GM21723 (cell line): ENCODE measurements around the gene TRAPPC11.
A peak's percentile ranks its signal among the peaks of the same experiment; 100 is the strongest.

ENCODE experiments used
- ATAC-seq: cut with Tn5 transposase; IDR thresholded peaks from one replicate; pipeline ENCODE4 v1.9.1; 2021; ENCODE audit warnings: mild to moderate bottlenecking, moderate library complexity; ENCODE audit not compliant: unreplicated experiment

The TRAPPC11 gene

DNA sequence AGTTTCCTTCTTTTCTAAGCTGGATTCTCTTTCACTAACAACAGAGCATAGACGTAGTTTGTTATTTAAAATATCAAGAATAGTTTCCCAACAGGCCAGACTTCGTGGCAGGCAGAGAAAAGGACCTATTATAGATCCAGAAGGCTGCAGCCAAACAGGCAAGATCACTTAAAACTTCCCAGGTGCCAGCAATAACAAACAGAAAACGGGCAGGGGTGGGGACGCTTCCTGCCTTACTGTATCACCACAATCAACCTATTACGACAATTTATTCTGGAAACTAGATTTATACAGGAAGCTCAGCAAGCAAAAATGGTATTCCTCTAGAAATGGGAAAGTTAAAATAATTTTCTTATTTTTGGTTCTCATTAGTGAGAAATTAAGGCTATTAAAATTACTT is 22.2 kb upstream of the TRAPPC11 start:
- no peak for ATAC-seq

DNA sequence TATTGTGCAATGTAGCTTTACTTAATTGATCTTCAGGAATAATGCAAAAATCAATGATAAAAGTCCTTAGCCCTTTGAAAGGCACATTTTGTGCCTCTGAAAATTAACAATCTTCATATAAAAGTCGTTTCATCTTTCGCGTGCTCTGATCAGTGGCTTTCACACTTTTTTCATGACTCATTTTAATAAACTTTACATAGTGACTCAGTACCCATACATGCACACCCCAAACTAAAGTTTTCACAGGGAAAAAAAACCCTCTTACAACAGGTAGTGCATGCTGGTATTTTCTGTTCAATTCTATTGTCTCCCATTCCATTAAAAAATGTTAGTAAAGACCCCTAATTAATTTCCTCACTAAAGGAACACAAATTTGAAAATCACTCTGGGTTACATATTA is 21.6 kb upstream of the TRAPPC11 start:
- ATAC-seq, result no peak

DNA sequence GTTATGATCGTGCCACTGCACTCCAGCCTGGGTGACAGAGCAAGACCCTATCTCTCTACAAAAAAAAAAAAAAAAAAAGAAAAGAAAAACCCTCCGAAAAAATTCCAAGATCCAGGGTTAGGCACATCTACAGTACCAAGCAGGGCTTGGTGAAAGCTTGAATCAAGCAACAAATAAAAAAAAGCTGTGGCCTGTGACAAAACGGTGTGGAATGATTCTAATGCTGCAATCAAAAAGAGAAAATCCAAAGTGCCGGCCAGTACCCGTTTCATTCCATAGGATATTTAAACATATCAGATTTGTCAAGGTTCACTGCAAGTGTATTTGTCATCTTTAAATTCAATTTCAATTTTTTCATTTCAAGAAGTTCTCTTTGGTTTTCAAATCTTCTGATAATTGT is 20.7 kb upstream of the TRAPPC11 start:
- ATAC-seq, result no peak

DNA sequence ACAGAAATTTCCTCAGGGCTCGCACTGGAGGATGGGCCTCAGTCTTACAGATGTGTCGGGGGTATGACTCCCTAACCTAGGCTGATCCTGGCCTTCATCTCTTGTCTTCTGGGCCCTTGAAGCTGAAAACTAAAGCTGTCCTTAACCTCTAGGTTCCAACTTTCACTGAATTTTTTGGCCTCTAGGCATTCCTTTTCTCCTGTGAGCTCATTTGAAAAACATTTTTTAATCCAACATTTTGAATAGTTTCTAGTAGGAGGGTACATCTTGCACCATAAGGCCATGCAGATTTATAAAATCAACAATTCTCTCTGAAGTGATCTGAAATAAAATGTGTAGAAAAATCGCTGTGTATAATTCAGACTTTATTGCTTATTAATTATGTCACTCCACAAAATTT is 19.8 kb upstream of the TRAPPC11 start:
- no peak for ATAC-seq

DNA sequence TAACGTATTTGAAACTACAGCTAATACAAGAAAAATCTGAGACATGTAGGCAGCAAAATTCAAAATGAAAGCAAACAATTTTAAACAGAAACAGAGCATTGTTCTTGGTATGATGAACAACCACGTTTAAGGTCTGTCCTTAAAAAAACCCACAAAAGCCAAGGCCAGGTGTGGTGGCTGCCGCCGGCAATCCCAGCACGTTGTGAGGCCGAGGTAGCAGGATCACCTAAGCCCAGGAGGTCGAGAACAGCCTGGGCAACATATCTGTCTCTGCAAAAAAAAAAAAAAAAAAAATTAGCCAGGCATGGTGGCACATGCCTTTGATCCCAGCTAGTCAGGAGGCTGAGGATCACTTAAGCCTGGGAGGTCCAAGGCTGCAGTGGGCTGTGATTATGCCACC is 13.8 kb upstream of the TRAPPC11 start:
- ATAC-seq, result no peak

DNA sequence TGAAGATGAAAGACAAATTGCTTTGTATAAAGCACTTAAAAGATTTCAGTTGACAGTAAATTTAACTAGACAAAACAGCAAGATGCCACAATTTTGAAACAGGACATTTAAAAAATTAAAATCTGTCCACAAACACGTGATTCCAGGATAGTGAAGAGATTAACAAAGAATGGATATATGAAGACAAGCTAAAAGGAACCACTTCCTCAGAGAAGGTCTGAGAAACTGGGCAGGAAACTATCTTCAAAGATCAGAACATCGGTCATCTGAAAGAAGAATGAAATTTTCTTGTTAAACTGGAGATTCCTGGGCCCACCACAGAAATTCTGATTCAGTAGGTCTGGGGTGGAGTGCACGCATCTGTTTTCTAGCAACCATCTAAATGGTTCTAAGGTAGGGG is 1.5 kb upstream of the TRAPPC11 start:
- no peak for ATAC-seq

DNA sequence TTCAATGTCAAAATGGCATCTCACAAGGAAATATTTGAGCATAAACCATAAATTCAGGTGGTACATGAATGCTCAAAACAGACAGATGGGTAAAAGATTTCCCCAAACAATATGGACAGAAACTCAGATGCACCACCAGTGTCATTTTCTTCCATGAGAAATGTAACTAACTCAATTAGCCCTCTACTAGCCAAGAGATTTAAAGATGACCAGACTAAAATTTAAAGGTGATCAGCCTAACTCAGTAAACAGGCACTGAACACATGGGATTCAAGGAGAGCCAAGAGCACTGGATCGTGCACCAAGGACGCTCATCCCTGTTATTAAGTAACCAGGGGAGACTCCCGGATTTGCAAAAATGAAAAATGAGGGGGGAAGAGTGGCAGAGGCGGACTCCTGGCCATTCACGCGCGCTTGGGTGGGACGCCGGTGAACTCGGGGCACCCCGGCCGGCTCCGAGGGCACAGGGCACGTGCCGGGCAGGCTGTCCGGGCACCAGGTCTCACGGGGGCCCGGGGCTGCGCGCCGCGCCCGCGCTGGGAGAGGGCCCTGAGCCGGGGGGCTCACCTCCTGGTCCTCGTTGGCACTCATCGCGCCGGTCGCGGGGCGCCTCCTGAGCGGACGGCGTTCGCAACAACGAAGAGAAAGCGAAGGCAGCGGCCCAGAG is 598 bp upstream of the TRAPPC11 start:
- peak; percentile 33 for ATAC-seq

DNA sequence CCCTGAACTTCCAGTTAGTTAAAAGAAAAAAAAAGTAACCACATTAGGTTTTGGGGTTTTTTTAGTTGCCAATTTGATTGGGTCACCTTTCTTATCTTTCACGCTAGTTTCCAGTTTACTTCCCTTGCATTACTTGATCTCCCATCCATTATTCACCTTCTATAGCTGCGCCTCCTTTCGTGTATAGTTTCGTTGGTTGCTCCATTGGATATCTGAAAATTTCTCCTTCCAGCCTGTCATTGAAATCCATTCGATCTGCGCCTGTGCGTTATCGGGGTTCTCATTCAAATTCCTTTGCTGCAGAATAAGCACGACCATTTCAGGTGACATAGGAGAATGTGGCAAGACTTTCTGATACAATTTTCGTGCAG is 764 bp downstream of the TRAPPC11 start:
- no peak for ATAC-seq

DNA sequence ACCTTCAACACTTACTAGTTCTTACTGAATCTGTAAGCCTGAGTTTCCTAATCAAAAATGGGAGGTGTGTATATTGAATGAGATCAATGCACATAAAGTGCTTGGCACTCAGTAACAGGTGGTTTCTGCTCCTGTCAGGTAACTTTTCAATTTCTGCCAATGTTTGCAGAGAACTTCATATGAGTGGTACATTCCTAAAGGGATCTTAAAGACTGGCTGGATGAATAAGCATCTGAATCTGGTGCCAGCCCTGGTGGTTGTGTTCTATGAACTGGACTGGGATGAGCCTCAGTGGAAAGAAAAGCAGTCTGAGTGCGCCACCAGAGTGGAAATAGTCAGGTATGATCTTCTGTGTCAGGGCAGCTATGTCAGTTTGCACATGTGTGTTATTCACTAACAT is 7.0 kb downstream of the TRAPPC11 start:
- ATAC-seq, result no peak

DNA sequence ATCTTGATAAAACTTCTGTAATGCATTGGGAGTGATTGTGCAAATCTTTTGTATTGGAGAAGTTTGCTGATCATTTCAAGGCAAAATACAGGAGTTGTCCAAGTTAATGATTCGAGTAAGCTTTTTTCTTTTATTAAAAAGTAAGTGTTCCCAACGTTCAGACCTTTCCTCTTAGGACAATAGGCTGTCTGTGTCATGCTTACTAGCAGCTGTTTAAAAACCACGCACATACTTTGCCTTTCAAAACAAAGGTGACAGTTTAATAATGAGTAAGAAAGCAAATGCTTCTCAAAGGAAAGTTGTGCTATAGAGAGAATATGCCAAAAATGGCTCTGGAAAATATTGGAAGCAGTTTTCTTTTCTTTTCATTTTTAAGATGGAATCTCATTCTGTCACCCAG is 11.2 kb downstream of the TRAPPC11 start:
- ATAC-seq, result no peak

DNA sequence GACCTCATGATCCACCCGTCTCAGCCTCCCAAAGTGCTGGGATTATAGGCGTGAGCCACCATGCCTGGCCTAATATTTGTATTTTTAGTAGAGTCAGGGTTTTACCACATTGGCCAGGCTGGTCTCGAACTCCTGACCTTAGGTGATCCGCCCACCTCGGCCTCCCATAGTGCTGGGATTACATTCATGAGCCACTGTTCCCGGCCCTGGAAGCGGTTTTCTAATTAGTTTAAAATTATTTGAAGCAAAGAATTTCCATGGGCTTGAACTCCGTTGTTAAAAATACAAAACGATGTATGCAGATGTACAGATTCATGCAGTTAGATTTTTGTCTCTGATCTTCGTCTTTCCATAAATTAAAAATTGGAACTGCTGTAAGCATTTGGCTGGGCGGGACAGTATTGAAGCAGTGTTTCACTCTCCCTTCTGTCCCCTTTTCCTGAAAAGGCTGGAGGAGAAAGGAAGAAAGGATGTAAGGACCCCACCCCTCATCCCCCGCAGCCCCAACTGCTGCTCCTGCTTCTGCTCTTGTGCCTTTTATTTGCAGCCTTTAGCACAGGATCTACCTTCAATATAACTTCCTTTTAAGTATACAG is 12.0 kb downstream of the TRAPPC11 start:
- no peak for ATAC-seq

DNA sequence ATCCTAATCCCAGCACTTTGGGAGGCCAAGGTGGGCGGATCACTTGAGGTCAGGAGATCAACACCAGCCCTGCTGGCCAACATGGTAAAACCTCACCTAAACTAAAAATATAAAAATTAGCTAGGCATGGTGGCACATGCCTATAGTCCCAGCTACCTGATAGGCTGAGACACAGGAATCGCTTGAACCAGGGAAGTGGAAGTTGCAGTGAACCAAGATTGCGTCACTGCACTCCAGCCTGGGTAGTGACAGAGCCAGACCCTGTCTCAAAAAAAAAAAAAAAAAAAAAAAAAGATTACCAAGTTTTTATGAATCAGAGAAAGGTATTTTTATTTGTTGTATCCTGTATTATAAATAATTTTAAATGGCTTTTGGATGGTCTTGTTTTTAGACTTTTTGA is 15.1 kb downstream of the TRAPPC11 start:
- no peak for ATAC-seq

DNA sequence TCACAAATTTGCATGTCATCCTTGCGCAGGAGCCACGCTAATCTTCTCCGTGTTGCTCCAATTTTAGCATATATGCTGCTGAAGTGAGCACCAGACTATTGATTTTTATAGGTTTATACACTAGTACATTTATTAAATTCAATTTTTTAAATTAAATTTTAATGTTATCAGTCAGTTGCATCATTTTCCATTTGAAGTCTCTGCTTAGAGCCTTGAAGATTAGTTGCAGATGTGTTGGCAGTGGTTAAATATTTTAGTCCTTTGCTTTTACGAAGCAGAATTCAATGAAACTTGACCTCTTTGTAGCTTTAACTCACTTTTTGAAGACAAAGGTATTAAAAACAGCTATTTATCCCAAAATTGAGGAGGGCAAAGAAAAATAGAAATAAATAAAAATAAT is 16.5 kb downstream of the TRAPPC11 start:
- no peak for ATAC-seq

DNA sequence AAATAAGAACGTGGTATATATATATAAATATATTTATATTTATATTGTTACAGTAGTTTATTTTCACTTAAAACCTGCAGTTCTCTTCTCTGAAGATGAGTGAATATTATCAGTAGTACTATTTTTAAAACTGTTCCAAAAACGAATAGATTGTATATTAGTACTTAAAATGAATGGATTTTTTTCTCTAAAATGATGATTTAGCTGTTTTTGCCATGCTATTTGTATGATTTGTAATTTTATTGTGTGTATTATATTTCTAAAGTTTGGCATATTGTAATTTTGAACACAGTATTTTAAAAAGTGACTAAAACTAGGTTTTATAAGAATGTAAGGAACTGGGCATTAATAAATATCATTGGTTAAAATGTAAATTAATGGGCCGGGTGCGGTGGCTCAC is 22.0 kb downstream of the TRAPPC11 start:
- ATAC-seq, result no peak

DNA sequence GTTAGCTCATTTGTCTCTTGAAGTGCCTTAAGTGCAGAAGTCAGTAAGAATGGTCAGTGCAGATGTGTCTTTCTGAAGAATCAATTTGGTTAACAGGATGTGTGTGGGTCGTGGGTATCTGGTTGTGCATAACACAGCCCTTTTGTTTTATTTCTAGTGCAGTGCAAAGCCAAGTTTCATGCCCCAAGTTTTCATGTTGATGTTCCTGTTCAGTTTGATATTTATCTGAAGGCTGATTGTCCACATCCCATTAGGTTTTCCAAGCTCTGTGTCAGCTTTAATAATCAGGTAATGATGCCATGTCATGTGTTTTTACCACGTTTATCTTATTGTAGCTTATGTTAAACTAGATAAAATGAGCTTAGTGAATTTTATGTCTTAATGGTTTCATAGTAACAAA is 27.4 kb downstream of the TRAPPC11 start:
- ATAC-seq, result no peak

DNA sequence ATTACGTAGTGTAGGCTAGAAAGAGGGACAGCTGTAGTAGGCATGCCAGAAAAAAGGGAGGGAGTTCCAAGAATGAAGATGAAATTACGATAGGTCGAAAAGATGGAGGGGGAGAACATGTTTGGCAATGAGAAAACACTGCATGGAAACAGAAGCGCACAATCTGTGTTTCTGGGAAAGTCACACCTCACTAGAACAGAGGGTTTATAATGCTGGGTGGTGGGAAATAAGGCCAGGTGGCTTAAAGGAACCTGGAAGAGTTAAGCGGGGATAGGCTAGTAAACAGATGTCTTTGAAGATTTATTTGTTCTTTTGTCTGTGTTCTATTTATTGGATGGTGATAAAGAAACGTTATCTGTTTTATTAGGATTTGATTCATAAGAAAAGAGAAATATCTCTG is 29.1 kb downstream of the TRAPPC11 start:
- no peak for ATAC-seq

DNA sequence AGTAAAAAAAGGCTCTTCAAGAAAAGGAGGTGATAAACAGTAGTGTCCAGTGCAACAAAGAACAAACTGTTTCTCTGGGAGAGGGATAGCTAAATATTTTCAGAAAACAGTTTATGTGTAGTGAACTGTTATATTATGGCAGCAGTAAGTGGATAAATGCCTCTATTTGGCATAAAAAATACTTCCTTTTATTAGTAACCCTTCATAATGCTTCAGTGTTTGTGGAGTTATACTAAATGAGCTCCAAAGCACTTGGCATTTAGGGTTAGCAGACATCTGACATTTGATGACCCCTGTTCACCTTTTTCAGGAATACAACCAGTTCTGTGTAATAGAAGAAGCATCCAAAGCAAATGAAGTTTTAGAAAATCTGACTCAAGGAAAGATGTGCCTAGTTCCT is 31.9 kb downstream of the TRAPPC11 start:
- no peak for ATAC-seq

DNA sequence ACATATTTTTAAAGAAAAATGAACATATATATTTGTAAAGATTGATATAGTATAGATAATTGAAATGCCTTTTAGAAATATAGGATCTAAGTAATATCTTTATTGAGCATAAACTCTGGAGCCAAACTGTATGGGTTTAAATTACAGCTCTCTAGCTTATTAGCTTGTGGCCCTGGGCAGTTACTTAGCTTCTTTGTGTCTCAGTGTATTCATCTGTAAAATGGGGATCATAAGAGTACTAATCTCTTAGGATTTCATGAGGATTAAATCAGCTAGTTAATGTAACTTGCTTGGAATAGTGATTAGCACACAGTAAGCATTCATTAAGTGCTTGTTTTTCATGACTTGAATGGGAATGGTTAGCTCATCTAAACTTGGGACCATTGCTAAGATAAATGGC is 32.8 kb downstream of the TRAPPC11 start:
- ATAC-seq, result no peak

DNA sequence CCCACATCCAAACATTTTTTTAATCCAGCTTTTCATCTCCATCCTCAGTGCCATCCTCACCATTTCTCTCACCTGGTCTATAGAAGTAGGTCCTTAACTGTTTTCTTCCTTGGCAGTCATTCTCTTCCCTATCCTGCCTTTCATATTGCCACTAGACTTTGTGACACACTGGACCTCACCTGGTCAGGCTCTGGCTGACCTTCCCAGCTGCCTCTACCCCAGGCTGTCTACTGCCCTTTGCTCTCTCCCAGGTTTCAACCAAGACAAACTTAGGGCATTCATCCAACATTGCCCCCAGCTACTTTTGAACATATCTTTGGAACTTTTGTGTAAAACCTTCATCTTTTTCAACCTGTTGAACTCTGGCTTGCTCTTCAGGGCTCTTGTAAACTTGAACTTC is 39.8 kb downstream of the TRAPPC11 start:
- ATAC-seq, result no peak

DNA sequence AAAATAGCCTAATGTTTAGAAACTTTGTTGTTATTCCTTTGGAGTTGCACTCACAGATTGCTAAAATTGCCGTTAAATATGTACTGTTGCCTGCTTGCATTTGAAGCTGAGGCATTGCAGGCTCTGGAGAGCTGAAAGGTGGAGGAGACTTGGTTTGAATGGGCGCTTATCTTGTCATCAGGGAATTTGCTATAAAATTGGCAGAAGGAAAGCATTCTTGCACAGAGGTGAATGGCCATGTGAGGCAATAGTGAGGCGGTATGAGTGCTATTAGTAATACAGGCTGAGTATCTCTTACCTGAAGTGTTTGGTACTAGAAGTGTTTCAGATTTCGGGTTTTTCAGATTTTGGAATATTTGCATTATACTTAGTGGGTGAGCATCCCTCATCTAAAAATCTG is 41.3 kb downstream of the TRAPPC11 start:
- no peak for ATAC-seq

DNA sequence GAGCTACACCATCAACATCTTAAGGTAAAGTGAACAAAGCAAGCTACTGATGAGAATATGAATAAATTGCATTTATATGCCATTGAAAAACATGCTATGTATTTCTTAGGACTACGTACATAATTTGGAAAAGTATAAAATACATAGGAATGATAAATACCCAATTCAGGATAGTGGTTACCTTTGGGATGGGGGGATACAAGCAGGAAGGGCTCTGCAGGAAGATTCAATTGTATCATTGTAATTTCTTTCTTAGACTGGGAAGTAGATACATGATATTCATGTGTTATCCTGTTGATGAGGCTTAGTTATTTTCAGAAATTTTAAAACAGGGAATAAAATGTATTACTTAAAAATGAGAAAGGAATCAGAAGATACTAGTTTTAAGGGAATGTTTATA is 43.4 kb downstream of the TRAPPC11 start:
- ATAC-seq, result no peak

DNA sequence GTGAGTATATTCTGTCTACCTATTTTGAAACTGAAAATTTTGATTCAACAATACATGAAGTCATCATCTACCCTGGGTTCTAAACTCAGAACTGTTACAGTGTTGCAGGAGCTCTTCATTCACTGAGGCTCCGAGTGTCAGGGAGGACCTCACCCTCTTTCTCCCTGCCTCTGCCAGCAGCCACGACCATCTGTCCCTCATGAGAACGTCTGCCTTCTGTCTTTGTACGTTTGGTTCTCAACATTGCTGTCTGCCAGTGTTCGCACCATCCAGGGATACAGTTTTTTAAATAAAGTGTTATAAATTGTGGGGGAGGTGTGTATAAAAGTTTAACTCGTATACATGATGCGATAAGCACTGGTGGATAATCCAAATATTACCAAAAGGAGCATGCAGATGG is 55.5 kb downstream of the TRAPPC11 start:
- no peak for ATAC-seq

DNA sequence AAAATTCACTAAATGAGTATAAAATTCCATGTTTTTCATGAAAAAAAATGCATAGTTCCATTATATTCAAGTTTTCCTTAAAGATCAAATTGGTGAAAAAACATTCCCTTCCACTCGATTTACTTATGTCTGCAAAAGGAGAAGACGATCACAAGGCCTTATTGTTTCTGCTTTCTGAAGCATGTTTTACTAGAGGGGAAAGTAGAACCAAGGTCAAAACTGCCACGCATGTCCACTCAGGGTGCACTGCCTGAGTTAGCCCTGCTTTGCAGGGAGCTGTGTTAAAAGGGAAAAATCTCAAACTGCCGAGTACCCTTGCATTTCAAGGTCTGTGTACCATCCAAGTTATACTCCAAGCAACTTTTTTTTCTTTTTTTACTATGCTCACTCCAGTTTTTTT is 57.2 kb downstream of the TRAPPC11 start:
- ATAC-seq, result no peak
